NCI-H524 (cell line): ENCODE results near the gene OR52L1.

Experiments
- DNase-seq, 2 experiments: peaks; one replicate each; lab custom pipeline; 2025; lab: John Stamatoyannopoulos, UW

OR52L1 gene

DNA sequence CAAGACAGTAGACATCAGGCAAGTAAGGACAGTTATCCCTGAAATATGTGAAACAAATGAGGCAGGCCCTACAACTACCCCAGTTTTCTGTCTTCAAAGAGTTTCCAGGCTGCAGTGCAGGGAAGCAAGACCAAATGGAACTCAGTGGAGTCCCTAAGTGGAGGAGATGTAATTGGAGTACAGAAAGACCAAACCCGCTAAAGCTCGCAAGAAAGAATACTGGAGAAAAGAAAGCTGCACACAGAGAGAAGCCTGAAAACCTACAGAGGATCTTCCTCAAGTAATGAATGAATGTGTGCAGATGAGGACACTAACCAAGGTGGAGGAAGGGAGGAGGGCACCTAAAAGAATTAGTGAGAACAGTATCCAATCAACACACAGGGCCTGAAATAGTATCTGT, 46.0 kb downstream of the OR52L1 start:
- no peak for DNase-seq

GRCh38 chr11:5938603-5938965, 48.2 kb downstream of the OR52L1 start:
- DNase-seq: no peak

DNA sequence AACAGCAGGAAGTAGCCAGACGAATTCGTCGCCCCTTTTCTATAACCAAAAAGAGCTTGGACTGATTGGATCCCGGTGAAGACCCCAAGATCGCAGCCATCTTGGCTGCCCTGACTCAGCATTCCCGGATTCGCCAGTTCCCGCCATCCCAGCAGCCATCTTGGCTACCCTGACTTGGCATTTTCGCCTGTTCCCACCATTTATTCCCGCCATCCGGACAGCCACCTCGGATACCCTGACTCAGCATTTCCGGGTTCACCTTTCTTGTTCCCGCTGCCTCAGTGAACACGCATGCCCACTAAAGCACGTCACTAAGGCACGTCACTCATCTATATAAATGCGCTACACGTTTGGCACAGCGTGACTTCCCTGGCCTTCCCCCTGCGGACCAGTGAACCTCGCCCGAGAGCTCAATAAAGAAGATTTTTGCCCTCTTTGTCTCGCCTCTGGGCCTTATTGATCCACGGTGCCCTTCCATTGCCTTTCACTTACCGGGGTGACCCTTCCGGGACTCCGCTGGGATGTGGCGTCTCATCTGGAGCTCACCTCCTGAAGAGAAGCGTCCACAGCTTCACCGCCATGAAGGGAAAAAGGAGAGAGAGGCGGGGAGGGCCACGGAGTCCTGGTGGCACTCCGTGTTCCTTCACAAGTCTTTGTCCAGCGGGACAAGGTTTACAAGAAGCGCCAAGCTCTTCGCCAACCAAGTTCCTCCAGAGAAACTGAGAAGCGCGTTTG, 48.8 kb downstream of the OR52L1 start:
- no peak for DNase-seq
